ENCODE data around the gene SH3PXD2A. TPM values are rescaled to one million over a fixed set of nuclear protein-coding genes. Genes with fewer than 3 reads are reported as not detected.

Gene SH3PXD2A
- total RNA-seq, 1 experiment from 2014 or later, result 13.4 TPM

DNA sequence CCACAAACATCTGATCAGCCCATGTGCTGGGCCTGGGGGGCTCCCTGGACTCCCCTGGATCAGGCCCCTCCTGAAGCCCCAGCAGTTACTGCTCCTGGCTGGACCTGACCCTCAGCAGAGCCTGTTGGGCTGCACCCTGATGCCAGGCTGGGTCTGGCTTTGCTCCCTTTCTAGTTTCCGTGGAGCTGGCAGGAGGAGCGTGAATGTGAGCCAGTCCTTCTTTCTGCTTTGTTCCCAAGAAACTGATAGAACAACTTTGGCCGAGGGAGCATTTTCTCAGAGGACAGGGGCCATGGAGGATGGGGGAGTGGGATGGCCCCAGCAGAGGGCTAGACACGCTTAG lies 233.6 kb downstream of the SH3PXD2A start:
- DNase-seq (ENCODE audit: low read depth in 1 of 2, low spot score in 2 of 2), result no peak
- Histone ChIP-seq H3K27ac (no peak overlapping the region), H3K4me3 (no peak overlapping the region), H3K36me3 (peaks cover 77% of the 10 kb centered on the region), H3K4me1 (replicated peaks) (no peaks in the 10 kb centered on the region), H3K9me3 (replicated peaks) (no peaks in the 10 kb centered on the region), H3K27me3 (replicated peaks) (no peaks in the 10 kb centered on the region)

DNA sequence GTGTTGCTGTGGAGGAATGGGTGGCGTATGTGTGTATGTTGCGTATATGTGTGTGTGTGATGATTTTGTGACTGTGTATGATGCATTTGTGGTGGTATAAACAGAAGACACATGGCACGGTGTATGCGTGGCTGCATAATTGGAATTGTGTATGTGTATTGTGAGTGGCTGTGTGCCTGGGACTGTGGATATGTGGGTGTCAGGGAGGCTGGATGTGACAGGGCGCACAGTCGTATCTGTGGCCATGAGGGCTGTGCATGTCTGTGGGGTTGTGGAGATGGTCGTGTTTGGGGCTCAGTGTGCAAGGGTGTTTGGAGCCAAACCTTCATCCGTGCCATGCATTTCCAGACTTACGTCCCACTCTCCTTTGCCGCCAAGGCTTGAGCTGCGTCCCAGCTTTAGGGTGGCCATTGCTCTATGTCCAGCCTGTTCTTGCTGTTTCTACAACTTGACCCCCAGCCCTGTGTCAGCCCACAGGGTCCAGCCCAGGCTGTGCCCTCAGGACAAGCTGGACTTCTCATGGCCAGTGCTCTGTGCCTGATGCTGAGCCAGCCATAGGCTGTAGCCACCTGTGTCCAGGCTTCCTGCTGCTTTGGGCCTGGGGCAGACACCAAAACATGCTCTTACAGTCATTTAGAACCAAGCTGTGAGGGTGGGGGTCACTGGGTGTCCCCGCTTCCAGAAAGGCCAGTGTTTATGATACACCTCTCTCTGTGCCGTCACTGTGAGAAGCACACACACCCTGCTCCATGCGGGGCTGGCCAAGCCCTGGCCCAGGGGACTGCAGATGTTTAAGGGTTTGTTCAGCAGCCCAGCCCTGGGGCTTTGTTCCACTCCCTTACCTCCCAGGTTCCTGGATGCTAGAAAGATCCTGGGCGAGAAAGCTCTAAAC lies 234.2 kb downstream of the SH3PXD2A start:
- no peak for DNase-seq (ENCODE audit: low read depth in 1 of 2, low spot score in 2 of 2)
- Histone ChIP-seq H3K4me3 (no peak overlapping the region), H3K27ac (no peak overlapping the region), H3K36me3 (peaks cover 77% of the 10 kb centered on the region), H3K9me3 (replicated peaks) (no peaks in the 10 kb centered on the region), H3K4me1 (replicated peaks) (no peaks in the 10 kb centered on the region), H3K27me3 (replicated peaks) (no peaks in the 10 kb centered on the region)

DNA sequence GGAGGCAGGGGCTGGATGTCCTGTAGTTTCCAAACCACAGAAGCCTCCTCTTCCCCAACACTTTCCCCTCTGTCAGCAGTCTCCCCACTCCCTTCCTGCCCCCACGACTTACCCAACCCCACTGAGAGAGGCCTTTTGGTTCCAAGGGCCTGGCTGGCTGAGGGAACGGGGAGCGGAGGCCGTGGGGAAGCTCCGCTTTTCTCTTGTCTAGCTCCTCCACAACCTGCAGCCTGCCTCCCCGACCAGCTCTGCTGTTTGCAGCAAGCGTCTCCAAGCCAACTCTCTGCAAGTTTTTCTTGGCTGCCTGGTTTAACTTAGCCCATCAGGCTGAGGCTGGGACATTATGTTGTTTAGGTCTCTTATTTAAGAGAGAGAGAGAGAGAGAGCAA lies 235.0 kb downstream of the SH3PXD2A start:
- Histone ChIP-seq H3K27ac (no peak overlapping the region), H3K36me3 (peaks cover 71% of the 10 kb centered on the region), H3K4me1 (replicated peaks) (no peaks in the 10 kb centered on the region)

GRCh38 chr10:103619424-103620351 lies 235.7 kb downstream of the SH3PXD2A start:
- DNase-seq (ENCODE audit: low read depth in 1 of 2, low spot score in 2 of 2), result no peak
- Histone ChIP-seq H3K27me3 (replicated peaks) (no peaks in the 10 kb centered on the region), H3K27ac (no peak overlapping the region), H3K4me1 (replicated peaks) (no peaks in the 10 kb centered on the region), H3K9me3 (replicated peaks) (no peaks in the 10 kb centered on the region), H3K36me3 (peaks cover 64% of the 10 kb centered on the region), H3K4me3 (no peak overlapping the region)

More for the DNA sequence above, 235.0 kb downstream of the SH3PXD2A start:
- H3K4me3 ChIP-seq, result no peak overlapping the region
- no peaks in the 10 kb centered on the region for H3K27me3 ChIP-seq (replicated peaks)
- no peaks in the 10 kb centered on the region for H3K9me3 ChIP-seq (replicated peaks)
- DNase-seq (ENCODE audit: low read depth in 1 of 2, low spot score in 2 of 2), result no peak

DNA sequence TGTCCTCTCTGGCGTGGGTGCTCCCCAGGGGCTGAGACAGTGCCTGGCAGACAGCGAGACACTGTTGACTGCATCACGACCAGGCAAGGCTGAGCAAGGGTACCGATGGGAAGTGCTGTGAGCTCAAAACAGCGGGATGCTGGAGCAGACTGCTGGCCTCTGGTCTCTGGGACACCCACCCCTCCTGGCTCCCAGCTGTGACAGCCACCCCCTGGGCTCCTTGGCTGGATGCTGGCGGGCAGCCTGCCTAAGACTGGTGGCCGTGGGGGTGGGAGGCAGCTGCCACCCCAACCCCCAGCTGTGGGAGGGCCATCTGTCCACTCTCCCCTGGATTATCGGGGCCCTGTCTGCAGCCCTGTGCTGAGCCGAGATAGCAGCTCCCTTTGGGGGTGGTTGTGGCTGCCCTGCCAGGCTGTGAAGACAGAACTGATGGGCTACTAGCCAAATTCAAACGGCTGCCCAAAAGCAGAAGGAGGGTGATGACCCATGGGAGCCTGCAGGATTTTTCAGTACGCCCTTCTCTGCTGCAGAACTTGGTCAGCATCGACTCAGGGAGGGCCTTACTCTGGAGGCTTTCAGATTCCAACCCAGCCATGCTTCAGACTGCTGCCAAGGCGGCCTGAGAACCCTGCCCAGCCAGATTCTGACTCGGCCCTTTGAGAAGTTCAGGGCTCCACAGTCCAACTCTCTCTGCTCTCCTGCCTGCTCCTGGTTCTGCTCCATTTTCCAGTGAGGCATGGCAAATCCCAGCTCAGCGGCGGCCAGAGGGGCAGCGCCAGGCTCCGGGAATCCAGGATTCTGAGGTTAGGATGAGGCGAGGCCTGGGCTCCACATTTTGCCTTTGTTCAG lies 236.6 kb downstream of the SH3PXD2A start:
- H3K27ac ChIP-seq, result no peak overlapping the region

GRCh38 chr10:103617602-103618385 lies 237.6 kb downstream of the SH3PXD2A start:
- no peak overlapping the region for H3K4me3 ChIP-seq
- no peaks in the 10 kb centered on the region for H3K9me3 ChIP-seq (replicated peaks)
- H3K4me1 ChIP-seq (replicated peaks), result no peaks in the 10 kb centered on the region
- H3K27ac ChIP-seq, result no peak overlapping the region
- H3K36me3 ChIP-seq, result peaks cover 60% of the 10 kb centered on the region
- no peaks in the 10 kb centered on the region for H3K27me3 ChIP-seq (replicated peaks)
- no peak for DNase-seq (ENCODE audit: low read depth in 1 of 2, low spot score in 2 of 2)

More for the DNA sequence above, 236.6 kb downstream of the SH3PXD2A start:
- Histone ChIP-seq H3K27me3 (replicated peaks) (no peaks in the 10 kb centered on the region), H3K9me3 (replicated peaks) (no peaks in the 10 kb centered on the region), H3K4me1 (replicated peaks) (no peaks in the 10 kb centered on the region), H3K36me3 (peaks cover 55% of the 10 kb centered on the region), H3K4me3 (no peak overlapping the region)
- DNase-seq (ENCODE audit: low read depth in 1 of 2, low spot score in 2 of 2), result no peak

DNA sequence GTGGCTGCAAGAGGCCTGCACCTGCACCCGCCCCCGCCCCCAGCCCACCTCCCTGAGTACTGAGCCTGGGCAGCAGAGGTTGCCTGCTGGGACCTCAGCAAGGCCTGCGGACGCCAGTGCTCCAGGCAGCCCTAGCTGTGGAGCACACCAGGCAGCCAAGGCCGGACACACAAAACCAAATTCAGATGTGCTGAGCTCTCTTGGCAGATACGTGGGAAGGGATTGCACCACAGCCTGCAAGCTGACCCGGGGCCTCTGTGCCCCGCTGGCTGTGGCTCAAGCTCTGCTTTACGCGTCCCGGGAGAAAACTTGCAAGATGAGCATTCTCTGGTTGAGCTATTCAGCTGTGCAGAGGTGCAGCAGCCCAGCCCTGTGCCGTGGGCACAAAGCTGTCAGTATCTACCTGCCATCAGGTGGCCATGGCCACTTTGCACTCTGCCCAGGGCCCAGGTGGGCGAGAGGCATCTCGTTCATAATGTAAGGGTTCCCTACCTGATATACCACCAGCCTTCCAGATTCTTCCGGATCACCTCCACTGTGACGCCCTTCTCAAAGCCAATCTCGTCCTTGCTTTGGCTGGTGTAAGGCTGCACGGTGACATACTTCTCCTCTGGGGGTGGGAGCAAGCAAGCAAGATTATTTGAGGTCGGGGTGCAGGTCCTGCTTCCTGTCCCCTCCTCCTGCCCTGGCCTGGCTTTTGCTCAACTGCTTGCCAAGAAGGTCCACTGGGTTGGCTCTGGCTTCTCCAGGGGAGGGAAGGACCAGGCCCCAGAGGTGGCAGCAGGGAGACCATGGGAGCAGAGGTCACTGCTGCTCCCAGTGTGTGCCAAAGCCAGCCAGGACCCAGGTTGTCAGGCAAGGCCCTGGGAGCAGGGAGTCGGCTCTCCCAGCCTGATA lies 238.4 kb downstream of the SH3PXD2A start:
- Histone ChIP-seq H3K4me1 (replicated peaks) (no peaks in the 10 kb centered on the region), H3K27me3 (replicated peaks) (no peaks in the 10 kb centered on the region), H3K9me3 (replicated peaks) (no peaks in the 10 kb centered on the region), H3K27ac (no peak overlapping the region), H3K4me3 (no peak overlapping the region), H3K36me3 (peaks cover 64% of the 10 kb centered on the region)
- DNase-seq (ENCODE audit: low read depth in 1 of 2, low spot score in 2 of 2), result no peak

DNA sequence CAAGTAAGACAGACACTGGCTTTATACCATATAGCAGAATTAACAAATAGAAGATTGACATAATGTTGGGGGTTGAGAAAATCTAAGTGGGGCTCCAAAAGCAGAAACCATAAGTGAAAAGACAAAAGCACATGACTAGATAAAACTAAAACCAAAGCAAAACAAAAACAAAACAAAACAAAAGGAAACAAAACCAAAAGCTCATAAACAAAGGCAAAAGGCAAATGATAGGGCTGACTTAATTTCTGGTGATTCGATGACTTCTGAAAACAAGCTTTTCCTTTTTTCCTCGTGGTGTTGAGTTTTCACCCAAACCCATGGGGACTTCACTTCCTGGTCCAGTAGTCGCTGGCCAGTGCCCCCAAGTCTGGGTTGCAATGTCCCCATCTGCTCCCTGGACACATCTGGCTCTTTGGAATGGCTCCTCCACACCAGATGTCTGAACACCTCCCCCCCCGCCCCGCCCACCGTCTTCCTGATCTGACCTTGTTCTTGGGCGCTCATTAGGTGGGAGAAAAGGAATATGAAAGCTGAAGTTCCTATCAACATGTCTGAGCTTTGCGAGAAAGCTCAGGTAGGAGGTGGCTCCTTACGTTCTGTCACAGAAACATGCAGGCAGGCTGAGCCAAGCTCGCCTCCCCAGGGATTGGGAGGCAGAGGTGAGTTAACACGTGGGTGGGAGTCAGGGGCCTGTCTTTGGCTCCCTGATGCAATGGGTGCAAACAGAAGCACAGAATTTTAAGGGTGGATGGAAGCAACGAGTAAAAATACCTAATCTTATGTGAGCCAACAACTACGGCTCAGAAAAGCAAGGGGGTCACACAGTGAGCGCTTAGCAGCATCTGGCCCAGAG lies 240.8 kb downstream of the SH3PXD2A start:
- peaks cover 63% of the 10 kb centered on the region for H3K36me3 ChIP-seq
- no peaks in the 10 kb centered on the region for H3K27me3 ChIP-seq (replicated peaks)
- no peaks in the 10 kb centered on the region for H3K9me3 ChIP-seq (replicated peaks)
- H3K4me3 ChIP-seq, result no peak overlapping the region
- no peak overlapping the region for H3K27ac ChIP-seq
- DNase-seq (ENCODE audit: low read depth in 1 of 2, low spot score in 2 of 2), result no peak
- H3K4me1 ChIP-seq (replicated peaks), result no peaks in the 10 kb centered on the region

- Histone ChIP-seq H3K27ac (no peak overlapping the region), H3K4me1 (replicated peaks) (no peaks in the 10 kb centered on the region), H3K9me3 (replicated peaks) (no peaks in the 10 kb centered on the region), H3K27me3 (replicated peaks) (no peaks in the 10 kb centered on the region), H3K36me3 (peaks cover 56% of the 10 kb centered on the region), H3K4me3 (no peak overlapping the region)
- DNase-seq (ENCODE audit: low read depth in 1 of 2, low spot score in 2 of 2), result no peak
Measured at GRCh38 chr10:103613616-103614015, 241.8 kb downstream of the SH3PXD2A start.

- H3K9me3 ChIP-seq (replicated peaks), result no peaks in the 10 kb centered on the region
- H3K36me3 ChIP-seq, result peaks cover 47% of the 10 kb centered on the region
- no peak overlapping the region for H3K27ac ChIP-seq
- H3K27me3 ChIP-seq (replicated peaks), result no peaks in the 10 kb centered on the region
- H3K4me1 ChIP-seq (replicated peaks), result no peaks in the 10 kb centered on the region
- DNase-seq (ENCODE audit: low read depth in 1 of 2, low spot score in 2 of 2), result no peak
- H3K4me3 ChIP-seq, result no peak overlapping the region
Measured at GRCh38 chr10:103612462-103613365, 242.7 kb downstream of the SH3PXD2A start.
